Fibroblast of villous mesenchyme (primary cell): ENCODE data around the gene FOXO6. TPM values are rescaled to one million over a fixed set of nuclear protein-coding genes. Genes with fewer than 3 reads are reported as not detected.

Source experiments
- DNase-seq: peaks from one replicate; pipeline ENCODE4 v3.0.0-alpha.2; 2010; ENCODE audit warnings: low read depth
- H3K4me3 ChIP-seq: 2 replicates; pipeline ENCODE4 v1.5.1; 2011; ENCODE audit warnings: low read depth, mild to moderate bottlenecking, low read length
- total RNA-seq: library from RNA; depleted of rRNA; stranded (reverse); fragments of >200 nt; gene quantifications from 2 replicates; pipeline ENCODE4 v1.2.3, GENCODE V29; 2012
- TF ChIP-seq, protein P1 (sequence below): IDR thresholded peaks from 2 replicates; pipeline ENCODE4 v1.5.1; 2012; ENCODE audit warnings: low read depth, mild to moderate bottlenecking, low read length; ENCODE audit not compliant: insufficient read depth

Gene FOXO6
- total RNA-seq, 1 donor, result not detected

GRCh38 chr1:41394369-41394744, 33.1 kb downstream of the FOXO6 start:
- DNase-seq, result no peak
- H3K4me3 ChIP-seq, result no peak overlapping the region
- TF ChIP-seq, protein P1, sequence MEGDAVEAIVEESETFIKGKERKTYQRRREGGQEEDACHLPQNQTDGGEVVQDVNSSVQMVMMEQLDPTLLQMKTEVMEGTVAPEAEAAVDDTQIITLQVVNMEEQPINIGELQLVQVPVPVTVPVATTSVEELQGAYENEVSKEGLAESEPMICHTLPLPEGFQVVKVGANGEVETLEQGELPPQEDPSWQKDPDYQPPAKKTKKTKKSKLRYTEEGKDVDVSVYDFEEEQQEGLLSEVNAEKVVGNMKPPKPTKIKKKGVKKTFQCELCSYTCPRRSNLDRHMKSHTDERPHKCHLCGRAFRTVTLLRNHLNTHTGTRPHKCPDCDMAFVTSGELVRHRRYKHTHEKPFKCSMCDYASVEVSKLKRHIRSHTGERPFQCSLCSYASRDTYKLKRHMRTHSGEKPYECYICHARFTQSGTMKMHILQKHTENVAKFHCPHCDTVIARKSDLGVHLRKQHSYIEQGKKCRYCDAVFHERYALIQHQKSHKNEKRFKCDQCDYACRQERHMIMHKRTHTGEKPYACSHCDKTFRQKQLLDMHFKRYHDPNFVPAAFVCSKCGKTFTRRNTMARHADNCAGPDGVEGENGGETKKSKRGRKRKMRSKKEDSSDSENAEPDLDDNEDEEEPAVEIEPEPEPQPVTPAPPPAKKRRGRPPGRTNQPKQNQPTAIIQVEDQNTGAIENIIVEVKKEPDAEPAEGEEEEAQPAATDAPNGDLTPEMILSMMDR, result no peak

- TF ChIP-seq, protein P1, result no peak
- no peak overlapping the region for H3K4me3 ChIP-seq
- no peak for DNase-seq
Observed at GRCh38 chr1:41394959-41395956, 34.0 kb downstream of the FOXO6 start.

DNA sequence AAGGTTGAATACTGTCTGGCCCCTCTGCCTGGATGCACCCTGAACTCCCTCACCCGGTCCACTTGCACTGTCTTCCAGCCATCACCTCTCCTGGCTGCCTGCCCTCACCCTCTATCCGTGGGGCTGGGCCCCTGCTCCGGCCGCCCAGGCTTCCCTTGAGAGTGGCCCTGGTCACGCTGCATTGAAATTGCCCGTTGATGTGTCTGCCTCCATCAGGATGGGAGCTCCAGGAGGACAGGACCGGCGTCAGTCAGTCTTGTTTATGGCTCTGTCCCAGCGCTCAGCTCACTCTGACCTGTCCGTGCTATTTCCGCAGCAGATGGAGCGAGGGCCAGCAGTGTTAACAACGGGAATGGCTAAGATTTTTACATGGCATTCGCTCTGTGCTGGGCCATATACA, 34.9 kb downstream of the FOXO6 start:
- TF ChIP-seq, protein P1, result no peak
- no peak overlapping the region for H3K4me3 ChIP-seq
- DNase-seq, result no peak

GRCh38 chr1:41397020-41397419, 35.8 kb downstream of the FOXO6 start:
- H3K4me3 ChIP-seq, result no peak overlapping the region
- no peak for DNase-seq
- TF ChIP-seq, protein P1, result no peak

- no peak overlapping the region for H3K4me3 ChIP-seq
- no peak for DNase-seq
- TF ChIP-seq, protein P1, result no peak
Observed at GRCh38 chr1:41397753-41398330, 36.6 kb downstream of the FOXO6 start.

DNA sequence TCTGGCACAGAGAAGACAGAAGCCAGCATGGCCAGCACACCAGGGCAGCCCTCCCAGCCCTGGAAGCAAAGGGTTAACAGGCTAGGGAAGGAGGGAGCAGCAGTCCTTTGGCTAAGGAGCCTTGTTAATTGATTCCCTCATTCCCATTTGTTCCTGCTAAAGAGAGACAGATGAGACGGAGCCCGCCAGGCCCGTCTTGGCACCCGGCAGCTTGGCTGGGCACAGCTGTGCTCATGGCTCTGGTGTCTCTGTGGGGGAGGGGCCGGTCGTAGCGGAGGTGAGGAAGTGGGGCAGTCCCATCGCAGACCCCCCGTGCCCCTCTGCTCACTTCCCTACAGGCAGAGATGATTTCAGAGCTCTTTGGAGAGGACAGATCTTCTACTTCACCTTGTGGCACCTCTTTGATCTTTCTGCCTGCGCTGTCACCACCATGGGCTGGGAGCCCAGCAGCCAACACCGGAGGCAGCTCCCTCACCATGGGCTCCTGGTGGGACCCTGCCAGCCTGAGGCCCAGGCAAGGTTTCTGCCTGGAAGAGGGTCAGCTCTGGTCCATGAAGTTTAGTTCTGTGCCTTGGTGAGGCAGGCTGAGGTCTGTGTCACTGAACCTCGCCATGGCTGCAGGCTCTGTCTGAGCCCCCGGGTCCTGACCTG, 38.0 kb downstream of the FOXO6 start:
- no peak overlapping the region for H3K4me3 ChIP-seq
- TF ChIP-seq, protein P1, result no peak
- no peak for DNase-seq
